GM21360 (cell line): Measurements from ENCODE around the gene SERPINB1.

Experiments used
- ATAC-seq: cut with Tn5 transposase; IDR thresholded peaks from one replicate; pipeline ENCODE4 v1.9.1; 2021; ENCODE audit warnings: mild to moderate bottlenecking, moderate library complexity; ENCODE audit not compliant: unreplicated experiment

Gene SERPINB1

DNA sequence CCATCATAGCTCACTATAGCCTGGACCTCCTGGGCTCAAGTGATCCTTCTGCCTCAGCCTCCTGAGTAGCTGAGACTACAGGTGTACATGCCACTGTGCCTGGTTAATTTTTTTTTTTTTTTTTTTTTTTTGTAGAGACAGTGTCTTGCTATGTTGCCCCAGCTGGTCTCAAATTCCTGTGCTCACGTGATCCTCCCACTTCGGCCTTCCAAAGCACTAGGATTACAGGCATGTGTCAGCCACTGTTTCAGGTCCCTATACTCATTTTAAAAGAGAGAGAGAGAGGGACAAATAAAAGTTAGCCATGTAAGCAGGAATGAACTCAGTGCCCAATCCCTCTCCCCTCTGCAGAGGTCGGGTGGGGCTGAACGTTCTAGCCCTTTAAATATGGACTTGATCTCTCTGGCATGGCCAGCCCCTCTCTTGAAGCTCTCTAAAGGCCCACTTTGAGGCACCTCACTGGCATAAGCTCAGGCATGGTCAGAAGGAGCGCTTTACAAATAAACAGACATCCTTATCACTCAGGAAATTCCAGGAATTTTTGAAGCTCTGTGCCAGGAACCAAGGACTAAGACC, 9.0 kb upstream of the SERPINB1 start:
- ATAC-seq, result no peak

DNA sequence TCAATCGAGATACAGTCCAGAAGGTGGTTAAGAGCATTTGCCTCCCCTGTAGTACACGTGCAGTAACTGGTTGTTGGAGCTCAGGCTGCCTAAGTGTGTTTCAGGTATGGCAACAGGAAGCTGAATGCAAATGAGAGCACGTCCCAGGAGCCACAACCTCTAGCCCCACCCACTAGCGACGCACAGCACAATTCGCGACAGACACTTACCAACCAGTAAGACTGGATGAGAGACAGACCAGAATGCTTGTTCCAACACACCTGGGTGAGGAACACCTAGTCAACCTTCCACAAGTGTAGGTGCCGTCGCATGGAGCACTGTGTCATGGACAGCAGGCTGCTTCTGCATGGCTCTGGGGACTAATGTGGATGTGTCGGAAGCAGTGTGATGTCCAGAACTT, 7.2 kb upstream of the SERPINB1 start:
- ATAC-seq, result no peak

DNA sequence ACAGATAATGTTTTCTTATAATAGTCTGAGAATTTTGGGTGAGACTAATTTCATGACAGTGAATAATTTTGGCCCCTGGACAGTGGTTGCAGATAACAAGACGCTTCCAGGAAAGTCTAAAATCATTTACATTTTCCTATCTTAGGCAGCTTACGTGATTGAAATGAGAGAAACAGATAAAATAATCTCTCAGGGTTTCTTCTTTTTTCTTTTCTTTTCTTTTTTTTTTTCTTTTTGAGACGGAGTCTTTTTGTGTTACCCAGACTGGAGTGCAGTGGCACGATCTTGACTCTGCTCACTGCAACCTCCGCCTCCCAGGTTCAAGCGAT, 4.2 kb upstream of the SERPINB1 start:
- no peak for ATAC-seq

DNA sequence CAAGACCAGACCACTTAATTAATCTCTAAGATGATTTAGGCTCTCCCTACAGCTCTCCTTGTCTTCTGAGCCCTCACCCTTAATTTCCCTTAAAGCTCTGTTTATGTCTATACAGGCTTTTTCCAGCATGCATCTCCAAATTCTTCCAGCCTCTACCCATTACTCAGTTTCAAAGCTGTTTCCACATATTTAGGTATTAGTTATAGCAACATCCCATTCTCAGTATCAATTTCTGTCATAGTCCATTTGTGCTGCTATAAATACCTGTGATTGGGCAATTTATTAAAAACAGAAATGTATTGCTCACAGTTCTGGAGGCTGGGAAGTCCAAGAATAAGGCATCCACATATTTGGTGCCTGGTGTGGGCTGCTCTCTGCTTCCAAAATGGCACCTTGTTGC, 2.3 kb upstream of the SERPINB1 start:
- no peak for ATAC-seq

DNA sequence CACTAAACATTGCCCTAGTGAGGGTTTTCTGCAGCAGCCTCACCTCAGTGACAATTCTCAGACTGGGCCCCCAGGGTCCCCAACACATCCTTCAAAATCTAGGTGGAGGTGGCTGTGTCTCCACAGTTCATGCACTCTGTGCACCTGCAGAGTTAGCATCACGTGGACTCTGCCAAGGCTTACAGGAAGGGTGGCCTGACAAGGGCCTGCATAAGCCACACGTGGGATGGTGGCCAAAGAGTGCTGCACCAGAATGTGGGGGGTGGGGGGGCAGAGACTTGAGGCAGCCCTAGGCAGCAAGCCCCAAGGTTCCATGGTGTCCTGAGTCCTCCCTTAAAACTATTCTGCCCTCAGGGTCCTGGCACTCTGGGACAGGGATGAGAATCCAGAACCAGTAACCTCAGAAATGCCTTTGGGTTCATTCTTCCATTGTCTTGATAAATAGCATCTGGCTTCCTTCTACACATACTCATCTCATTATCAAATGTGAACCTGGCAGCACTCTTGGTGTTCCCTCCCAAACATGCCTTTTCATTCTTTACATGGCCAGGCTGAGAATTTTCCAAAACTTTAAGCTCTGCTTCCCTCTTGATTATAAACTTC, 1.6 kb upstream of the SERPINB1 start:
- no peak for ATAC-seq

DNA sequence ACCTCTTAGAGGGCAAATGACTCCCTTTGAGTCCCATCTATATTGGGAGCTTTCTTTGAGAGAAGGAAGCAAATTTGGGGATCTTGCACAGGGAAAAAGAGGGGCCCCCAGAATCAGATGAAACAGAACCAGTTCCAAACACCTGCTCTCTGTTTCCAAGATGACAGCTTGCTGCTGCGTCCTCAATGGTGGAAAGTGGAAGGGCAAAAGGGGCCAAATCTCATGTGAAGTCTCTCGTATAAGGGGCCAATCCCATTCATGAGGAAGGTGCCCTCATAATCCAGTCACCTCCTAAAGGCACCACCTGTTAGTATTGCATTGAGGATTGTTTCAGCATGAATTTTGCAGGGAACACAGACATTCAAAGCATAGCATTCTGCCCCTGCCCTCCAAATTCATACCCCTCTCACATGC, 483 bp upstream of the SERPINB1 start:
- no peak for ATAC-seq

DNA sequence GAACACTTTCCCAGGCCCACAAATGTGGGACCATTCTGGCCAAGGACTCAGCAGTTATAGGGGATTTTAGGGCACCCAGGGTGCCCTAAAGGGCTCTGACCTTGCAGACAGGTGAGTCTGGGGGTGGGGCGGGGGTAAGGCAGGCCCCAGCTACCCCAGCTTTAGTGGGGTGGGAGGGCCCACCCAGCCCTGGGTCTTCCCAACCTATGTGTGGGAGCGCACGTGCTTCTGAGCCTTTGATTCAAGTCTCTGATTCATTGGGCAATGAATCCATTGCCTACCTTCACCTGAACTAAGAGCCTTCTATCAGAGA, 958 bp downstream of the SERPINB1 start:
- no peak for ATAC-seq

DNA sequence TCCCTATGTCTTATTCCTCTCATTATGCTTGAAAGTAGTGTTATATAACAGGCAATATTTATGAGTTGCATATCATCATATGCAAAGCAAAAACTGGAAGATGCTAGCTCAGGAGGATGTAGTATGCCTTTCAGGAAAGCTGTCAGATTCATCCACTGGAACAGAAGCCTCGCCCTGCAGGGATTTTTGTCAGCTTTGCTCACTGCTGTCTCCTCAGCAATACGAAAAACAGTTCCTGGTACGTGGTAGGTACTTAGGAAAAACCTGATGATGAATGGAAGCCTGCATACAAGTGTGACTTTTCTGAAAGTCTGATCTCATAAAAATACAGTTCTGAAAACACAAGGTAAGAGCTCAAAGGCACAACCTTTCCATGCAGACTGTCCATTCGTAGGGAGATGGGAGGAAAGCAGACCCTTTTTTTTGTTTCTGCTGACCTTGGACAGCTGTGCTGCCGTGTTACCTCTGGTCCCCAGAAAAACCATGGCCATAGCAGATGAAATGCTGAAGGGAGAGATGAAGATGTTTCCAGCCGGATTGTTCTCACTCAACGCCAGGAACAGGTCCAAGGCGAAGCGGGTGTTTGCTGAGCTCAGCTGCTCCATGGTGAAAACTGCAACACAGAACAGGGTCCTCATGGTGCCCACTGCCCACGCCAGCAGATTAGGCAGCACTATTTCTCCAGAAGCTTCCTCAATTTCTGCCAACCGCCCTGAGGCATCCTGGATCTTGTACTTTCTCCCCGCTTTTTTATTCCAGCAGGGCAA, 1.5 kb downstream of the SERPINB1 start:
- no peak for ATAC-seq

DNA sequence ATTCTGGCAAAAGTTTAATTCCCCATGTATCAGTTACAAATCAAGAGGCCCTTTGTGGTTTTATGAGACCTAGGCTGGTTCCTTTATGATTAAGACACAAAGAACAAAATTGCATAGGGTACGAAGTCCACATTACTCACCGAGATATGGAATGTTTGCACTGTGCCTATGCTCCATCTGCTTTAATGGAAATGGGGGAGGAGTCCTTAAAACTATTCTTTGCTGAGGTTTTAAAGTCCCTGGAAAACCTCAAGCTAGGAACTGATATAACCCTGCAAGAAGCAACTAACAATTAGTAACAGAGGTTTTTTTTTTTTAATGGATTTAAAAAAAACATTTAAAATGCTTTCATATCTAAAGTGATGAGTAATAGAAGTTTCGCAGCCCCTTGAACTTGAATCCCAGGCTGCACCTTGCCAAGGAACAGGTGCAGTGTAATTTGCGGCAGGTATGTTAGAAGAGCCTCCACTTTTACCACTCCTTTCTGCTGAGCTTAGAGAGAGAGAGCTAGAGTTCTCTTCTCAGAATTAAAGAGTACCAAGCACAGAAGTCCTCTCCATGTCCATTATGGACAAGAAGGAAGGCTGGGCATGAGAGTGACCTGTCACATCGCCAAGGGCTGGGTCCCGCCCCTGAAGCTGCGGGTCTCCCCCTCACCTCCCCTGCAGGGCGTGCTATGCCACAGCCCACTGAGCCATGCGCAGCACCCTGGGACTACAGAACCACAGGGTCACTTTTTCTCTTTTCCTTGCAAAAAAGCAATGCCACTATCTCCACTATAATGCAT, 2.3 kb downstream of the SERPINB1 start:
- ATAC-seq, result no peak

DNA sequence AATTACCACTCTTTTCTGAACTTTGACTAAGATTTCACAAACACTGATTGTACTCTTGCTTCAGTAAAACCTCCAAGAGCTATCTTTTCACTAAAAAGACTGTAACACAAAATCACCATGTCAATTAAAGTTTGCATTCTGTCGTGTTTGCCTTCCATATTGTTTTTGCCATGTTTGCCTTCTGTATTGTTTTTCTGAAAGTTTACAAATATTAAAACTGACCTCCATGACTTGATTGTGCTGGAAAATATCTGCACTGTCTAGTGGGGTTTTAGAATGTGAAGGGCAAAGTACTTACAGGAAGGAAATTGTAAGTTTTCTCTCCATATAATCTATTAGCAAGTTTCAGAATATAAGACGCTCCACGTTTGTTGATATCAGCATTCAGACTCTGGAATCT, 3.4 kb downstream of the SERPINB1 start:
- no peak for ATAC-seq

DNA sequence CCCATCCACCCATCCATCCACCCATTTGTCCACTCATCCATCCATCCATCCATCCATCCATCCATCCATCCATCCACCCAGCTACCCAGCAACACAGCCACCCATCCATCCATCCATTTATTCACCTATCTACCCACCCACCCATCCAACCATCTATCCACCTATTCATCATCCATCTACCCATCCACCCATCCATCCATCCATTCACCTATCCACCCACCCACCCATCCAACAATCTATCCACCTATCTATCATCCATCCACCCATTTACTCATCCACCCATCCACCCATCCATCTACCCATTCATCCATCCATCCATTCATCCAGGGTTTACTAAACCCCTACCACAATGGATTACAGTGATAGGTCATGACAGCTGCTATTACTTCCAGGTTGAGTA, 7.4 kb downstream of the SERPINB1 start:
- ATAC-seq, result no peak

DNA sequence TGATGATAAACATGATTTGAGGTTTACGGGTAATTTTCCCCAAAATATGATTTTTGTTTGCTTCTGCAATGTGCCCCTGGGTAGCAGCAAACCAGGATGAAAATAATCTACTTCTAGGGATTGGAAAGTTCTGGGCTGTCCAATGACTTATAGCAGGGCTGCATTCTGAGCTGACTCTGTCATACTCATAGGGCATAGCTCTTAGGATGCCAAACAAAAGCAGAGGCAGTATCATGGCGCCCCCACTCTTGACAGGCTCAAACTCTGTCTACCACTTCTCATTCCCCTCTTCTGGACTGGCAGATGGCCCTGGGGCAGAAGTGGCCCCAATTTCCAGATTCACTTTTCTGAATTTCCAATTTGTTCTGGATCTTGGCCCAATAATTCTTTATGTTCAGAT, 10.3 kb downstream of the SERPINB1 start:
- no peak for ATAC-seq

DNA sequence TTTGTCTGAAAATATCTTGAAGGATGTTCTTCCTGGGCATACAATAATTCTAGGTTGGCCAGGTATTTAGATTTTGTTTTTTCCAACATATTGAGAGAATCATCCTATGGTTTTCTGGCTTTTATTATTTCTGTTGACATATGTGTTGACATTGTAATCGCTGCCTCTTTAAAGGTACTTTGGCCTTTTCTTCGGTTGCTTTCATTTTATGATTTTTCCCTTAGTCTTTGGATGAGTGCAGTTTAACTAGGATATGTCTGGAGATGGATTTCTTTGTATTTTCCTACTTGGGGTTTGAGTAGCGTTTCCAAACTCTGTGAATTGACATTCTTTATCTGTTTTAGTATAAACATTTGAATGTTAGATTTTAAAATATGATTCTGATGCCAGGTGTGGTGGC, 11.5 kb downstream of the SERPINB1 start:
- no peak for ATAC-seq

DNA sequence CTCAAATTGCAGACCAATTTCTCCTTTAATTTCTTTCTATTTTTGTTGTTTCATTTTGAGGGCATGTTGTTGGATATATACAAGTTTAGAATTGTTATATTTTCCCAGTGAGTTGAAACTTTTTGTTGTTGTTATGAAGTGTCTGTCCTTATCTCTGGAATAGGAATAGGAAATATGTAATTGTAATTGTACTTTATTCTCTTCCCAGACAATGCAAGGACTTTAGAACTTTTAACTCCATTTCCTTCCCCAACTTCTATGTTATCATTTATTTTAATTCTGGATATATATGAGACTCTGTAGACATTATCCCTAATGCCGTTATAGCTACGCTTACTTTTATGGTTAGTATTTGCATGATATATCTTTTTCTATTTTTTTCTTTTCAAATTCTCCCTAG, 12.4 kb downstream of the SERPINB1 start:
- no peak for ATAC-seq

DNA sequence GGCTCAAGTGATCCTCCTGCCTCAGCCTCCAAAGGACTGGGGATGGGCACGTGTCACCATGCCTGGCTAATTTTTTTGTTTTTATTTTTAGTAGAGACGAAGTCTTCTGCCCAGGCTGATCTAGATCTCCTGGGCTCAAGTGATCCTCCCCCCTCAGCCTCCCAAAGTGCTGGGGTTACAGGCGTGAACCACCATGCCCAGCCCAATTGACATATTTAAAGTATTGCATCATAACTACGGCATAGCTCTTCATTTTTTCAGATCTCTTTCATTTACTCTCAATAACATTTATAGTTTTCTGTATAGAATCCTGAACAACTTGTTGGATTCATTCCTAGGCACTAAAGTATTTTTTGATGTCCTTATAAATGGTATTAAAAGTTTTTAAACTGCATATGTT, 13.0 kb downstream of the SERPINB1 start:
- ATAC-seq, result no peak

DNA sequence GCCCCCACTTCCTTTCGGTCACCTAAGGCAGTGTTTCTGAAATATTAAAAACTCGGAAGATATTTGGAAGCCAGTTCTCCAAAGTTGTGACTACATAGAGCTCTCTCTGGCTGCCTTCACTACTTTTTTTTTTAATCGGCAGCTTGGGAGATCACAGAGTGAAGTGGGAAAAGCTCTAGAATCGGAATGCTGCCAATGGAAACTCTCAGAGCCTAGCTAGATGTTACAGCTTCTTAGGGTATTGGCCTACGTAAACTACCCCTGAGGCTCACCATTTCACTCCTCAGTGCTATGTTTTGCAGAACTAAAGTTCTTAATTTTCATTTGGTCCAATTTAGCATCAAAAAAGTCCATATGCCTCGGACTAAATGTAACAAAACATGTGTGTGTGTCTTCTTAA, 14.5 kb downstream of the SERPINB1 start:
- no peak for ATAC-seq

DNA sequence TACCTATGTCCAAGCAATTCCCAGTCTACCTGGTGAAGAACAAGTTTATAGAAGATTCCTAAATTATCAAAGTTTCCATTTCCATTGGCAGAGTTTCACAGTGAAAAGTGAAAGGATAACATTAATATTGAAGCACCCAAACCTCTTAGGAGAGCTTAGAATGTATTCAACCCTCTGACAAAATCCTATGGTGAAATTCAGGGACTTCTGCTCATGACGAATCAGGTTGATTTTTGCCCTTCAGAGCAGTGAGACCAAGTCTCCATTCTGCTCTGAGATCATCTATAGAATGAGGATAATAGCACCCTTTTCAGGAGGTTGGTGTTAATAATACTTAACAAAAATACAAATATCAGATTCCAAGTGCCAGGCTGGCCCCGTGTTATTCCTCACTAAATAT, 15.5 kb downstream of the SERPINB1 start:
- no peak for ATAC-seq

DNA sequence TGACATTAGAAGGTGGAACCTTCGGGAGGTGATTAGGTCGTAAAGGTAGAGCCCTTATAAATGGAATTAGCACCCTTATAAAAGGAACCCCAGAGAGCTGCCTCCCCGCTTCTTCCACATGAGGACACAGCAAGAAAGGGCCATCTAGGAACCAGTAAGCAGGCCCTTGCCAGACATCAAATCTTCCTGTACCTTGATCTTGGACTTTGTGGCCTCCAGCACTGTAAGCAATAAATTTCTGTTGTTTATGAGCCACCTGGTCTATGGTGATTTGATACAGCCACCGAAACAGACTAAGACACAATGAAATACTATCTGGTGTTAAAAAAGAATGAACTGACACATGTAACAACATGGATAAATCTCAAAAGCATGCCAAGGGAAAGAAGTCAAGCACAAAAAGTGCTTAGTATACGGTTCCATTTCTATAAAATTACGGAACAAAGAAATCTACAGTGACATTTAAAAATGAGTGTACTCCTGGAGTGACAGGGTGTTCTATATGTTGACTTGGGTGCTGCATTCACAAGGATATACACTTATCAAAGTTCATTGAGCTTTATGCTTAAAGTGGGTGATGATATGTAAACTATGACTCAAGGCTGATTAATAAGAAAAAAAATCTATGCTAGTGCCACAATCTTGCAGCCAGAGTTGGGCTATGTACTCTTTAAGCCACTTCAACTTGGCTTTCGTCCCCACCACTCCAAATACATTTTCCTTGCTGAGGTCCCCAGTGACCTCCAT, 18.4 kb downstream of the SERPINB1 start:
- ATAC-seq, result no peak

DNA sequence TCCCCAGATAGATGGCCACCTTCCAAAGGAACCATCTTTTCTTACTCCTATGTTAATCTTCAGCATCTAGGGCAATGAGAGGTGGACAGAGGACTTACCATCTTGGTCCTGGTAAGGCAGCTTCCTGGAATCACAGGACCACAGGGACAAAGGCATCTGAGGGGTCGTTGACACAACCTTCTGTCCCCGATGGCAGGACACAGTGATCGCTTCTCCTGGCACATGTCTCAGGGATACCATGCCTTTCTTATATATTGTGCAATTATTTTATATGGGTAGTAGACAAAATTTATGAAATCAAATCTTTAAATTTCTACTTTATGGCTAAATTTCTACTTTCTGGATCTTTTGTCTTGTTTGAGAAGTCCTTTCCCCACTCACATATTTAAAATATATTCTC, 20.1 kb downstream of the SERPINB1 start:
- ATAC-seq, result no peak

DNA sequence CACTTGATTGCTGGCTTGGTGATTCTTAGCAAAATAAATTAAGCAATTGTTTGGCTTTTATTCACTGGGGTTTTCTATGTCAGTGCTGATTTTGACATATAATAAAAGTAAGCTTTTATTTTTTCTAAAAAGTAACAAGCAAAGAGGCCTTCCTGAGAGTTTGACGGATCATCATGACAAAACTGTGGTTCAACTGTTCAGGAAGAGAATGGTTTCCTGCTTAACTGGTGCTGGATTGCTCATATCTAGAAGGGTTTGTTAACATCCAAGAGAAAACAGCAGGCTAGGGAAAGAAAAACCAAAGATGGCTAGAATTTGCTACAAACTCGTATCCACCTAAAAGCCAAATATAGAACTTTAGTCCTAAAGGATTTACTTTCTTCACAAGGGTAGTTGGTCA, 21.2 kb downstream of the SERPINB1 start:
- no peak for ATAC-seq

DNA sequence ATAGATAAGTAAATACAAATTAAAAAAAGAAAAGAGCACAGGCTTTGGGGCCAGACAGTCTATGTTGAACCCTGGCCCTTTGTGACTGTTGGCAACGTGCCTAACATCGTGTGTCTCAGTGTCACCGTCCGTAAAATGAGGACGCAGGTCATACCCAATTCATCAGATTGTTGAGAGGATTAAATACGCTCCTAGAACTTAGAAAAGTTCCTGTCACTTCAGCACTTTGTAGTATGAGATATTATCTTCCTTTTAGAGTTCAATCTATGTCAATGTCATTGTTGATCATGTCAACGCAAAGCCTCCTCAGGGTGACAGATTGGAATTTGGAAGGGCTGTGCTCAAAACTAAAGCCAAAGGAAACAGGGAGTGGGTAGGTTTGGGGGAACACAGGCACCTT, 21.7 kb downstream of the SERPINB1 start:
- no peak for ATAC-seq
